ENCODE results near the gene PTPRR. TPM values are rescaled to one million over a fixed set of nuclear protein-coding genes. Genes with fewer than 3 reads are reported as not detected.

Gene PTPRR
- total RNA-seq, 3 donors from 2014 or later = 0.59 to 0.98 (median 0.80) TPM

DNA sequence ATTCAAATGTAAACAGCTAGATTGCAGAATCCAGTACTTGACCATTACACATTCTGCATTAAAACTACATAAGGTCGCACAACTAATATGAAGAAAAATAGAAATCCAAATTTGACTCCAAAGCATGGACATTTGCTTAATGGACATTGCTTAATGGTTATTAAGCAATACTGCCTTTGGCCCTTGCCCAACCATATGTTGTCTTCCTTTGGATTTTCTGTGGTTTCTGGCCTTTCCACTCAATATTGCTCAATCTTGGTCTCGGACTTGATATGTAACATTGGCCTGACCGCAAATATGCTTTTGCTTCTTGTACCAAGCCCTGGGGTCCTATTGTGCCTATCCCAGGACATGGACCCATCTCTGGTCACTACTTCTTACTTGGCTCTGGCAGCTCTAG, 67.2 kb downstream of the PTPRR start:
- peak overlapping the region in 1 of 2 donors; percentile 29 for H3K27ac ChIP-seq
- H3K27me3 ChIP-seq = no peaks in the 10 kb centered on the region
- no peaks in the 10 kb centered on the region for H3K36me3 ChIP-seq
- intact Hi-C loops (cut with DNase I; ENCODE audit: low total_unique reads) = no loop called here
- H3K4me3 ChIP-seq = no peak overlapping the region
- TF ChIP-seq POLR2AphosphoS5 (IDR thresholded peaks at IDR 0.05) = peak in 2 of 3 donors; percentile 70 to 81
- TF ChIP-seq, protein P1, sequence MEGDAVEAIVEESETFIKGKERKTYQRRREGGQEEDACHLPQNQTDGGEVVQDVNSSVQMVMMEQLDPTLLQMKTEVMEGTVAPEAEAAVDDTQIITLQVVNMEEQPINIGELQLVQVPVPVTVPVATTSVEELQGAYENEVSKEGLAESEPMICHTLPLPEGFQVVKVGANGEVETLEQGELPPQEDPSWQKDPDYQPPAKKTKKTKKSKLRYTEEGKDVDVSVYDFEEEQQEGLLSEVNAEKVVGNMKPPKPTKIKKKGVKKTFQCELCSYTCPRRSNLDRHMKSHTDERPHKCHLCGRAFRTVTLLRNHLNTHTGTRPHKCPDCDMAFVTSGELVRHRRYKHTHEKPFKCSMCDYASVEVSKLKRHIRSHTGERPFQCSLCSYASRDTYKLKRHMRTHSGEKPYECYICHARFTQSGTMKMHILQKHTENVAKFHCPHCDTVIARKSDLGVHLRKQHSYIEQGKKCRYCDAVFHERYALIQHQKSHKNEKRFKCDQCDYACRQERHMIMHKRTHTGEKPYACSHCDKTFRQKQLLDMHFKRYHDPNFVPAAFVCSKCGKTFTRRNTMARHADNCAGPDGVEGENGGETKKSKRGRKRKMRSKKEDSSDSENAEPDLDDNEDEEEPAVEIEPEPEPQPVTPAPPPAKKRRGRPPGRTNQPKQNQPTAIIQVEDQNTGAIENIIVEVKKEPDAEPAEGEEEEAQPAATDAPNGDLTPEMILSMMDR (IDR thresholded peaks at IDR 0.05) = no peak
- DNase-seq (ENCODE audit: low spot score in 2 of 2) = peak in 1 of 2 donors; percentile 17
- H3K9me3 ChIP-seq = no peaks in the 10 kb centered on the region
- H3K4me1 ChIP-seq = no peaks in the 10 kb centered on the region

DNA sequence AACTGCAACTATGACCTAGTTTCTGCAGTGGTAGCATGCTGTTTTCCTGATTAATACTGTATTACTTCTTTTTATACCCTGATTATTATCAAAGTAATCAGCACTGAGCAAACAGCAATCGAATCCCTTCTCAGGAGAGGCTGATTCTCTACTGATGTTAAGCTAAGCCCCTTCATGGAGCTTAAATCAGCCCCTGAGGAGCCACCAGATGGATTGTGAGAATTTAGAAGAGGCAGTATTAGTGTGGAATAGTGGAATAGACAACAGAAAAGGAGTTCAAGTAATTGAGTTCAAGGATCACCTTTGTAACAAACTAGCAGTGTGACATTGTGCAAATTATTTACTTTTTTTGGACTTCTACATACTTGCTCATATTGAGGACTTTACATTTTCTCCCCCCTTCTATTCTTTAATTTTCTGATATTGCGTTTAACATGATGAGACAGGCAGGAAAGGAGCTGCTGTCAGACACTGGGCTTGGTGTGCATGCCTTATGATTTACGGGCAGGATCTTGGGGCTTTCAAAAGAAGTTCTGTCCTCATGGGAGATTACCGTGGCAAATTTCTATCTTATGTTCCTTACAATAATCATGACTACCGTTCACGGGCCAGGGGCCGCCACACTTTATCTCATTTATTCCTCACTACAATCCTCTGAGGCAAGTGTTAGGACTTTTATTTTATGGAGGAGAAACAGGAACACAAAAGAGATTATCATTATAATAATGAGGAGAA, 68.0 kb downstream of the PTPRR start:
- DNase-seq (ENCODE audit: low spot score in 2 of 2) = no peak

DNA sequence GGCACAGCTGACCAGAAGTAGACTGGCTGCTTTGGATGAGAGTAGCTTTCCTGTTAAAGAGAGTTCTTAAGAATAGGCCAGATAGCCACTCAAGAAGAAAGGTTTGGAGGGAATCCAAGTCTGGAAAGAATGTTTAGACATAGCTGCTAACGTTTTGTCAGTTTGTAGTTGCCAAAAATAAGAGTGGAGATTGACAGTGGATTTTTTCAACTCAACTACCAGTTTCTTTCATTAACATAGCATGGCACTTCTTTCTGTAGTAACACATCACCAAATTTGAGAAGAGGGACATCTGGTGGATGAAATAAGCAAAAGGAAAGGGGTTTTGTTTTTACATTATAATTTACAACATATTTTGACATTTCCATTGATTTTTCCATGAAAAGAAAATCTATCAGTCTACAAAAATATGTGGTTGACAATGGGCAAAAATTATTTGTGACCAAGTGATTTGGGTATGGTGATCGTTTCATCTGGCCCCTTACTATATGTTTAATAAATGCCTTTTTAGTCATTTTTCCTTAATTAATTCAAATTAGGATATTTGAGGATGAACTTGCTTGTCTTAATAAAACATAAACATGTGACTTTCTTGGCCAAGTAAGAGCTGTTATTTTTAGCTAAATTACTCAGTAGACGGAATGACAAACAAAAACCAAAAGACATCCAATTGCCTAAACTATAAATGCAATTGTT, 71.1 kb downstream of the PTPRR start:
- H3K4me1 ChIP-seq = no peaks in the 10 kb centered on the region
- H3K36me3 ChIP-seq = no peaks in the 10 kb centered on the region
- no peak for TF ChIP-seq POLR2A (IDR thresholded peaks at IDR 0.05)
- TF ChIP-seq, protein P1 (IDR thresholded peaks at IDR 0.05) = peak in 1 of 3 donors; percentile 28
- H3K27ac ChIP-seq = no peak overlapping the region
- H3K27me3 ChIP-seq = no peaks in the 10 kb centered on the region
- no peak for DNase-seq (ENCODE audit: low spot score in 2 of 2)
- H3K9me3 ChIP-seq = no peaks in the 10 kb centered on the region
- intact Hi-C loops (cut with DNase I; ENCODE audit: low total_unique reads) = no loop called here
- H3K4me3 ChIP-seq = no peak overlapping the region

More for the DNA sequence above, 68.0 kb downstream of the PTPRR start:
- no peak overlapping the region for H3K4me3 ChIP-seq
- TF ChIP-seq, protein P1 (IDR thresholded peaks at IDR 0.05) = no peak
- TF ChIP-seq POLR2AphosphoS5 (IDR thresholded peaks at IDR 0.05) (no peak), POLR2A (IDR thresholded peaks at IDR 0.05) (no peak)
- H3K9me3 ChIP-seq = no peaks in the 10 kb centered on the region
- H3K27me3 ChIP-seq = no peaks in the 10 kb centered on the region
- H3K4me1 ChIP-seq = no peaks in the 10 kb centered on the region
- intact Hi-C loops (cut with DNase I; ENCODE audit: low total_unique reads) = no loop called here
- H3K36me3 ChIP-seq = no peaks in the 10 kb centered on the region
- H3K27ac ChIP-seq = no peak overlapping the region

DNA sequence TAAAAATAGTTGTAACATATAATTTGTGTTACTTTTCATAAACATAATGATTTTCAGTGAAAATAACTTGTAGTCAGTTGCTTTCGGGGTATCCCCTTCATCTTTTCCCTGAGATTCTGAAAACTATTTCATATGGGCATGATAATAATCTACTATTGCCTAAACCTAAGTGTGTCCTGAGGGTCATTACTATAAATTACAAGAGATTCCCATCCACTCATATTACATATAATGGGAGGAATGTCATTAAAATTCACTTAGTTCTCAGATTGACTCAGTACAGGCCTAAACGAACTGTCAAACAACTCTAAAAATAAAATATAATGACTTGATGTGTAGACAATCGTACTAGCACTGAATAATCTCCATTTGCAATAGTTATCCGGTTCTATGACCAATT, 72.7 kb downstream of the PTPRR start:
- Histone ChIP-seq H3K4me3 (no peak overlapping the region), H3K27ac (no peak overlapping the region), H3K27me3 (no peaks in the 10 kb centered on the region), H3K36me3 (no peaks in the 10 kb centered on the region), H3K9me3 (no peaks in the 10 kb centered on the region), H3K4me1 (no peaks in the 10 kb centered on the region)
- intact Hi-C loops (cut with DNase I; ENCODE audit: low total_unique reads) = no loop called here
- DNase-seq (ENCODE audit: low spot score in 2 of 2) = no peak
- TF ChIP-seq POLR2AphosphoS5 (IDR thresholded peaks at IDR 0.05) (no peak), POLR2A (IDR thresholded peaks at IDR 0.05) (no peak)
- TF ChIP-seq, protein P1 (IDR thresholded peaks at IDR 0.05) = no peak

DNA sequence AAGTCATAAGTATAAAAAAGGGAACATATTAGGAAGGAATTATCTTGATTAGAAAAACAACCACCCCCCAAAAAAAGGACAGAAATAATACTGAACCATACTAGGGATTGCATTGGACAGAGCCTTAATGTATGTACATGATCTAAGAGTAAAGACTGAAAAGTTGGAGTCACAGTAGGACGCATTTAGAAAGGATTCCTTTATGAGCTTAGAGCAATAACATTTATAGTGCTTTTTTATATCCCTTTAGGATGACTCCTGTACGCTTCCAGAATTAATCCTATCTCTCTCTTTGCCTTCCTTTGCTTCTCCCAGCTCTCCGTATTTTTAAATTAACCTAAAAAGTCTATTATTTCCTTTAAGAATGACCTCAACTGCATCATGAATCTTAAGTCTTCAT, 75.3 kb downstream of the PTPRR start:
- TF ChIP-seq POLR2A (IDR thresholded peaks at IDR 0.05) = no peak
- TF ChIP-seq, protein P1 (IDR thresholded peaks at IDR 0.05) = no peak
- intact Hi-C loops (cut with DNase I; ENCODE audit: low total_unique reads) = no loop called here

More for the DNA sequence above, 75.3 kb downstream of the PTPRR start:
- no peaks in the 10 kb centered on the region for H3K36me3 ChIP-seq
- H3K4me1 ChIP-seq = no peaks in the 10 kb centered on the region
- H3K27me3 ChIP-seq = no peaks in the 10 kb centered on the region
- no peak for DNase-seq (ENCODE audit: low spot score in 2 of 2)
- no peak overlapping the region for H3K27ac ChIP-seq
- no peak overlapping the region for H3K4me3 ChIP-seq
- H3K9me3 ChIP-seq = no peaks in the 10 kb centered on the region

Data from breast epithelium (tissue), 4 donors.